Dermis blood vessel endothelial cell (primary cell): ENCODE results near the gene CCR5AS. TPM values are rescaled to one million over a fixed set of nuclear protein-coding genes. Genes with fewer than 3 reads are reported as not detected.

ENCODE experiments used
- total RNA-seq: library from RNA; depleted of rRNA; stranded (reverse); fragments of >200 nt; gene quantifications from 2 replicates; pipeline ENCODE4 v1.2.3, GENCODE V29; 2014

Gene CCR5AS

Other genes with a start within 250 kb of the CCR5AS start
- not detected in 2 replicates for gene CCR1, start 198.8 kb downstream of the CCR5AS start, total RNA-seq
- gene CCR3, start 164.6 kb downstream of the CCR5AS start, total RNA-seq: not detected in 2 replicates
- not detected in 2 replicates for gene CCR2, start 53.0 kb downstream of the CCR5AS start, total RNA-seq
- not detected in 2 replicates for gene CCR5, start 36.1 kb downstream of the CCR5AS start, total RNA-seq
- 5.1 and 5.7 TPM in 2 replicates for gene CCRL2, start 193 bp upstream of the CCR5AS start, total RNA-seq
- 0.51 and 0.93 TPM in 2 replicates for gene LTF, start 57.8 kb upstream of the CCR5AS start, total RNA-seq
- not detected in 2 replicates for gene RTP3, start 90.9 kb upstream of the CCR5AS start, total RNA-seq
- gene LRRC2, start 159.2 kb upstream of the CCR5AS start, total RNA-seq: under 0.01 and 0.09 TPM in 2 replicates
- gene FAM240A, start 205.5 kb upstream of the CCR5AS start, total RNA-seq: not detected in 2 replicates